Measurements from ENCODE around the gene SLTM.
"Not testable (repeated sequence)": the region's sequence is repeated elsewhere in the genome, so short reads cannot be mapped to it uniquely, and the experiment has no call there.

DNA sequence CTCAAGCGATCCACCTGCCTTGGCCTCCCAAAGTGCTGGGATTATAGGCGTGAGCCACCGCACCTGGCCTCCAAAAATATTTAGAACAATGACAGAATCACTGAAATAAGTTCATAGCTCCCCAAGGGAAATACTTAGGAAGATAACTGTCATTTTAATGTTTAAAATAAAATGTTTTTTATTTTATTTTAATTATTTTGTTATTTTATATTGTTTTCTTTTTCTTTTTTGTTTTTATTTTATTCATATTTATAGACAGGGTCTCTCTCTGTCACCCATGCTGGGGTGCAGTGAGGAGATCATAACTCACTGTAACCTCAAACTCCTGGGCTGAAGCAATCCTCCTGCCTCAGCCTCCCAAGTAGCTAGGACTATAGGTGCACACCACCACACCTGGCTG lies 82.3 kb downstream of the SLTM start:
- TF ChIP-seq, protein P1, sequence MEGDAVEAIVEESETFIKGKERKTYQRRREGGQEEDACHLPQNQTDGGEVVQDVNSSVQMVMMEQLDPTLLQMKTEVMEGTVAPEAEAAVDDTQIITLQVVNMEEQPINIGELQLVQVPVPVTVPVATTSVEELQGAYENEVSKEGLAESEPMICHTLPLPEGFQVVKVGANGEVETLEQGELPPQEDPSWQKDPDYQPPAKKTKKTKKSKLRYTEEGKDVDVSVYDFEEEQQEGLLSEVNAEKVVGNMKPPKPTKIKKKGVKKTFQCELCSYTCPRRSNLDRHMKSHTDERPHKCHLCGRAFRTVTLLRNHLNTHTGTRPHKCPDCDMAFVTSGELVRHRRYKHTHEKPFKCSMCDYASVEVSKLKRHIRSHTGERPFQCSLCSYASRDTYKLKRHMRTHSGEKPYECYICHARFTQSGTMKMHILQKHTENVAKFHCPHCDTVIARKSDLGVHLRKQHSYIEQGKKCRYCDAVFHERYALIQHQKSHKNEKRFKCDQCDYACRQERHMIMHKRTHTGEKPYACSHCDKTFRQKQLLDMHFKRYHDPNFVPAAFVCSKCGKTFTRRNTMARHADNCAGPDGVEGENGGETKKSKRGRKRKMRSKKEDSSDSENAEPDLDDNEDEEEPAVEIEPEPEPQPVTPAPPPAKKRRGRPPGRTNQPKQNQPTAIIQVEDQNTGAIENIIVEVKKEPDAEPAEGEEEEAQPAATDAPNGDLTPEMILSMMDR (IDR thresholded peaks at IDR 0.05) = not testable (repeated sequence)
- not testable (repeated sequence) for TF ChIP-seq ZFX (IDR thresholded peaks at IDR 0.05; ENCODE audit: borderline replicate concordance)

Measured in 22Rv1 (cell line).